Measurements from ENCODE around the gene RETSAT.
"Not testable (repeated sequence)": the region's sequence is repeated elsewhere in the genome, so short reads cannot be mapped to it uniquely, and the experiment has no call there.

RETSAT gene

DNA sequence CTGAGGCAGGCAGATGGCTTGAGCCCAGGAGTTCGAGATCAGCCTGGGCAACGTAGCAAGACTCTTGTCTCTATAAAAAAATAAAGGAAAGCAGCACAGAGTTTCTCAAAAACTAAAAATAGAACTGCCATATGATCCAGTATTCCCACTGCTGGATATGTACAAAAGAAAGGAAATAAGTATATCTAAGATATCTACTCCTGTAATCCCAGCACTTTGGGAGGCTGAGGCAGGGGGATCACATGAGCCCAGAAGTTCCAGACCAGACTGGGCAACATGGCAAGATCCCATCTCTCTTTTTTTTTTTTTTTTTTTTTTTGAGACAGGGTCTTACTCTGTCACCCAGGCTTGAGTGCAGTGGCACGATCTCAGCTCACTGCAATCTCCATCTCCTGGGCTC lies 24.6 kb downstream of the RETSAT start:
- DNase-seq: not testable (repeated sequence)

DNA sequence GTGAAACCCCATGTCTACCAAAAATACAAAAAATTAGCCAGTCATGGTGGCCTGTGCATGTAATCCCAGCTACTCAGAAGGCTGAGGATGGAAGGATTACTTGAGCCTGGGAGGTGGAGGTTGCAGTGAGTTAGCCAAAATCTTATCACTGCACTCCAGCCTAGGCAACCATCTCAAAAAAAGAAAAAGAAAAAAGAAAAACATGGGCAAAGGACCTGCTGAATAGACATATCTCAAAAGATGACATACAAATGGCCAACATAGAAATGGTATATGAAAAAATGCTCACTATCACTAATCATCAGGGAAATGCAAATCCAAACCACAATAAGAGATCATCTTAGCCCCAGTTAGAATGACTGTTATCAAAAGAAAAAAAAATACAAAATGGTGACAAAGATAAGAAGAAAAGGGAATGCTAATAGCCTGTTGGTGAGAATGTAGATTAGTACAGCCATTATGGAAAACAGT lies 25.1 kb downstream of the RETSAT start:
- DNase-seq: no peak

DNA sequence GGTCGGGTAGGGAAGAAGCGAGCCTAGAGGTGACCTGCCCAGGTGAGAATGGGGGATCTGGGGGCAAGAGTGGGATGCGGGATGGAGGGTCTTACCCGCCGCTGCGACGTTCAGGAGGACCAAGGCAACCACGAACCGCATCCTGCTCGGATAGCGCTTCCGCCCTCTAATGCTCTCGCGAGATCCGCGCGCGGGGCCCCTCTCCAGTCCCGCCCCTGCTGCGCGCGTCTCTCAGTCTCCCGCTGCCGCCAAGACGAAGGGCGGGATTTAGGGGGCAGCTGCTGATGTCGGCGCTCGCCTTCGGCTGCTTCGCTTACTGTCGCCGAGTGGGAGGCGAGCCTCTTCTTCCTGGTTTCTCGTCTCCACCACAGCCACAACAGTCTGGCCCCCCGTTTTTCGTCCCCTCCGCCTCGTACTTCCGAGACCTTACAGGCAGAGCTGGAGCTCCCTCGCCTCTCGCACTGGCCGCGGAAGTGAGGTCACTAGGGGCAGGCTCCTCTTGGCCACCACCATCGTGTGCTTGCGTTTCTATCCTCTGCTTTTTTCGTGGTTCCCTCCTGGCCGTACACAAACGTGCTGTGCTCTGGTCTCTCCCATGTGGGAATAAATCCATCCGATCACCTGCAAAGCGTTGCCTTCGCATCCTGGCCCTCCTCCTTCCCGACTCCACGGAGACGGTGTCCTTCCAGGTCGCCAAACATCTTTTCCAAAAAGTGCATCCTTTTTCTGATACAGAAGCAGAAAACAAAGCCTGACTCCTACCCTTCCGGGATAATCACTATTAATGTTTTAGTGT lies 26.3 kb downstream of the RETSAT start, which contains the start of gene TGOLN2:
TGOLN2 (minus strand) TSS at position 168 of the 796 bp plus-strand sequence; CDS start at position 141, 27 bp downstream.
- peak; percentile 95 for DNase-seq

DNA sequence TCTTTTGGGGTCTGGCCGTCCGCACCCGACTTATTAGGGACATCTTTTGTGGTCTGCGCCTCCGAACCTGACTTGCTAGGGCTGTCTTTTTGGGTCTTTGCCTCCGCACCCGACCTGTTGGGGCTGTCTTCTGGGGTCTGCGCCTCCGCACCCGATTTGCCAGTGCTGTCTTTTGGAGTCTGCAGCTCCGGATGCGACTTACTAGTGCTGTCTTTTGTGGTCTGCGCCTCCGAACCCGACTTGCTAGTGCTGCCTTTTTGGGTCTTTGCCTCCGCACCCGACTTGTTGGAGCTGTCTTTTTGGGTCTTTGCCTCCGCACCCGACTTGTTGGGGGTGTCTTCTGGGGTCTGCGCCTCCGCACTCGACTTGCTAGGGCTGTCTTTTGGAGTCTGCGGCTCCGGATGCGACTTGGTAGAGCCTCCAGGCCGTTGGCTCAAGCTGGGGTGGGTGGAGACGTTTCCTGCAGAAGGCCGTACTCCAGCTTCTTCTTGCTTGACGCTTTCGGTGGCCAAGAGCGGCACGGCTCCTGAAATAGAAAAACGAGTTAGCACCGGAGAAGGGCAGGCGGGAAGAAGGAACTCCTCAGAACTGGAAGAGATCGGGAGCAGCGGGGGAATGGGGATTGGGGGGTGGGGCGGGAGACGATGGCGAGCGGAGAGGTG lies 27.0 kb downstream of the RETSAT start:
- DNase-seq: peak; percentile 52

DNA sequence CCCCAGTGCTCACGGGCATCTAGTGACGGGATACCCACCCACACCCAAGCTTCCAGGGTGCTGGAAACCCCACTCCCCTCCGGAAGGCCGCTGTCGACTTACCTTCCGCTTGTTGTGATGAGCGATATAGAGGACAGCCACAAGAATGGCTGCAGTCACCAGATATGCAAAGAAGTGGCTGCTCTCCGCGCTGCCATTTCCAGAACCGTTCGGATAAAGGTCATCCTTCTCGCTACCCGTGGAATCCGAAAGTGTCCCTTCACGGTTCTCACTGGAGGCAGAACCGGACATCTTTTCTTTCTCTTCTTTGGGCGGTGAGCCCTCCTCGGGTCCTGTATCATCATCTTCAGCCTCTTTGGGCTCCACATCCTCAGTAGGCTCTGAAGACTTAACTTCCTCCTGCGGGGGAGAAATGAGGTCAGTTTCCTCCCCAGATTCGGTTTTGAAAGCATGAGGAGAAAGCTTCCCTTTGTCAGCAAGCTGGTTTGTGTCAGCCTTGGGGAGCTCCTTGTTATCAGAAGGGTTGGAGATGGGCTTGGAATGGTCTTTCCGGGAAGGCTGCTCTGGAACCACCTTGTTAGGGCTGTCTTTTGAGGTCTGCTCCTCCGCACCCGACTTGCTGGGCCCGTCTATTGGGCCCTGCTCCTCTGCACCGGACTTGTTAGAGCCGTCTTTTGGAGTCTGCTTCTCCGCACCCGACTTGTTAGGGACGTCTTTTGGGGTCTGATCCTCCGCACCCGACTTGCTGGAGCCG lies 27.7 kb downstream of the RETSAT start:
- DNase-seq: peak; percentile 26

DNA sequence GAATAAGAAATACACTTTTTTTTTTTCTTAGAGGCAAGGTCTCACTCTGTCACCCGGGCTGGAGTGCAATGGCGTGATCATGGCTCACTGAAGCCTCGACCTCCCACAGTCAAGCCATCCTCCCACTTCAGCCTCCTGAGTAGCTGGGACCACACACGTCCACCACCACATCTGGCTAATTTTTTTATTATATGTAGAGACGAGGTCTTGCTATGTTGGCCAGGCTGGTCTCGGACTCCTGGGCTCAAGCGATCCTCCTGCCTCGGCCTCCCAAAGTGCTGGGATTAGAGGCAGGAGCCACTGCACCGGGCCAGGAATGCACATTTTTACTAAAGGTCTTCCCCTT lies 28.9 kb downstream of the RETSAT start:
- no peak for DNase-seq

DNA sequence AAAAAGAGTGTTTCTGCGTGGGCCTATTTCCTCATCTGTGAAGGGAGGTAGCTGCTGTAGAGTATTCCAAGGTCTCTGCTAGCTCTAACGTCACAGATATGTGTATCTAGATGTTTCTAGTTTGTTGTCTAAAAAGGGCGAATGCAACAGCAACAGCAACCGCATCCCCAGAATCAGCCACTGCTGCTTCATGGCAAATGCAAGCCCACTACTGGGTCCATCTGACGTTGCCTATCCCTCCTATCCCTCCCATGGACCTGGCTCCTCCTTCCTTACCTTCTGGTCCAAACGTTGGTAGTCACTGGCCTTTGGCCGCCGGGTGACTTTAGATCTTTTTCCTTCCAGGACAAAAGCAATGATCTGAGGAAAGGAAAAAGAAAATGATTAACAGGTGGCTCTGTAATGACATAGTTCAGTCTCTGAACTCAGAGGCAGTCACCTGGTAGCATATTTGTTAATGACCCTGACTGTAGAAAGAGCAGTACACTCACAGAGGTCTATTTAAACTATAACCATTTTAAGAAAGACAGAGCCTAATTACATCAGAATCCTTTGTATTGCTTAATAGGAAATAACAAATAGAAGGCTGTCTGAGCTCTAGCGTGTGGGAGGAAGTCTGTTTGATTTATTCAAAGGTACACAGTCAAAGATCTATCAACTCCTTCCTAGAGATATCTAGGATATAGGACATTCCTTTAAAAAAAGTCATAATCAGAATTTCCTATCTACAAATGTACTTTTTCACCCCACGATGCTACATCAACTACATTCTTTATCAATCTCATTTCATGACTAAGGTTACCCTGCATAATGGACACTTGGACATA lies 29.5 kb downstream of the RETSAT start:
- DNase-seq: no peak

DNA sequence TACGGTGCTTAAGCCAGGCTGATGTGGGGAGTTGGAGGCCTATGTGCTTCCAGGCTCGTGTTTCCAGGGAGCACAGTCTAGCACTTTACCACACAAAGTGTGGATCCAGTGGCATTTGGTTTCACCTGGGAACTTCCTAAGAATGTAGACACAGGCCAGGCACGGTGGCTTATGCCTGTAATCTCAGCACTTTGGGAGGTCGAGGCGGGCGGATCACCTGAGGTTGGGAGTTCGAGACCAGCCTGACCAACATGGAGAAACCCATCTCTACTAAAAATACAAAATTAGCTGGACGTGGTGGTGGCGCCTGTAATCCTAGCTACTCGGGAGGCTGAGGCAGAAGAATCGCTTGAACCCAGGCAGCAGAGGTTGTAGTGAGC lies 30.4 kb downstream of the RETSAT start:
- not testable (repeated sequence) for DNase-seq

DNA sequence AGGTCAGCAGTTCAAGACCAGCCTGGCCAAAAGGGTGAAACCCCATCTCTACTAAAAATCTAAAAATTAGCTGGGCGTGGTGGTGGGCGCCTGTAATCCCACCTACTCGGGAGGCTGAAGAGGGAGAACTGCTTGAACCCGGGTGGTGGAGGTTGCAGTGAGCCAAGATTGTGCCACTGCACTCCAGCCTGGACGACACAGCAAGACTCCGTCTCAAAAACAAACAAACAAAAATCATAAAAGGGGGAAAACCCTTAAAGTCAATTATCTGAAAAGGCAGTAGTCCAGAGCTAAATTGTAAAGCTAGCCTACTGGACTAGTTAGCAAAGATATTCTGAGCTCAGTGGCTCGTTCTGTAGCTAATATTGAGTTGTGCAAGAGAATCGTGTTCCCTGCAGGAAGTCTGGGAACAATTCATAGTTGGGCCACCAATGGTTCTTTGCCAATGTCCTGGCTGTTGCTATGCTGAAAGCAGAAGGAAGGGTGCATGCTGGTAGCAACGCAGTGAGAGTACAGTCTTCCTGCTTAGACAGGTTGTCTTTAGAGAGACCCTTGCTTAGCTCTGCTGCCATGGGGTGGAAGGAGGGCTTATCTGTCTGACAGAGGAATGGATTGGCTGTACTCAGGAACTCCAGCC lies 30.9 kb downstream of the RETSAT start:
- DNase-seq: no peak

DNA sequence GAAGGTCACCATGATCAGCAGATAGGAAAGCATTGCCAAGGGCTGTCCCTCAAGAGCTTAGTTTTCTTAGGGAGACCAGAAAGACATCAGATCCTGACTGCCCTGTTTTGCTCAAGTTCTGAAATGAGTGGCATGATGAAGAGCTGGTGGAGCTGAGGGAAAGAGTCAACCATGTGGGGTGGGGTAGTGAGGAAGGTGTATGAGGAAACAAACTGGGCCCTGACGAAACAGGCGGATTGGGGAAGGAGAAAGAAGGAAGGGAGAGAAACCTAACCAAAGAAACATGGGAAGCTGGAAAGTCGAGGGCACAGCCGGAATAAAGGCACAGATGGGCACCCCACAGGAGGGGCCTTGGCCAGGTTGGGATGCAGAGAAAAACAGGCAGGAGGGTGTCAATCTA lies 34.5 kb downstream of the RETSAT start:
- no peak for DNase-seq

DNA sequence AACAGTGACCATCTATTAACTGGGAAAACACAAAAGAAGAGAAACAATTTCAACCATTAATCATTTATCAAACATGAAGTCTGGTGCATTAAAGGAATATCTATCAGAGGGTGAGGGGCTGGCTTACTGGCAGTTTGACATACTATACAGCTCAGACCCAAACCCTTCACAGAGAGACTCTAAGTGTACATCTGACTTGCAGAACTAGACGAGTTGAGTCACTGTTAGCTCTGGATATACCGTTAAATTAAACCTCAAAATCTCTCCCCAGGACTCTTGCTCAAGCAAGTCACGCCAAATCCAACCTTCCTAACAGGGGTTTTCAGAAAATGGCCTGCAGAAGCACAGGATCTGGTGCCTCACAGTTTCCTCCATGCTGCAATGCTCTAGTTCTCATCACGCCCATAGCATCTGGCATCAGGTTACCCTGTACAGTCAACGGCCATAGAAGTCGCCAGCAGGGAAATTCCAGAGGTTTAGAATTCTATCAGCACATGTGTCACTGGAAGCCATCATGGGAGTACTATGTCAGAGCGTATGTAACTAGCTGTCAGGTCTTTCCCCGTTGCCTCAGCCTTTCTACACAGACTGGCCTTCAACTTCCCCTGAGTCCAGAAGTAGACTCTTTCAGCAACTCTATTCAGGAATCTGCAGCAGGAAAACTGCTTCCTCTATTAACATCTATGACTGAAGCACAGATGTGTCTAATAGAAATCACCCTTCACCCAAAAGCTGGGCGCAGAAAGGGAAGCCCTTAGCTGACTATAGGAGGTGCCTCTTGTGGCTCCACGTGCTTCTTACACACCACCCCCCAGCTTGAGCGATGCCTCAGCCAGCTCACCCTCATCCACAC lies 35.9 kb downstream of the RETSAT start:
- DNase-seq: peak; percentile 51

DNA sequence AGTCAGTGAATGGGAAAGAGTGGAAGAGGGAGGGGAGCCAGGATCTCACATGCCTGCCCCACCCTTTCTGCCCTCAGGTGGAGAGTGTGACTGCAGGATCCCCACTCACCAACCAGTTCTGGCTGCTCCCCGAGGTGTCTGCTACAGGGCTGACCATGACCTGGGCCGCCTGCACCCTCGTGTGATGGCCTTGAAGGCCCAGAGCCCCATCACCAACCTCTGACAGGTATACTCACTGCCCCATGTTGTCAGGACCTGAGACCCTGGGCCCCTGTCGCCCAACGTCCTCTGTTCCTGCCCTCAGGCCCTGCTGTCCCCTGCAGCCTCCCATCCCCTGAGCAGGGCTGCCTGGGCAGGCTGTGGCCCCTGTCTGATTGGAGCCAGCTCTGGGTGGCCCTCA lies 38.4 kb downstream of the RETSAT start:
- not testable (repeated sequence) for DNase-seq

DNA sequence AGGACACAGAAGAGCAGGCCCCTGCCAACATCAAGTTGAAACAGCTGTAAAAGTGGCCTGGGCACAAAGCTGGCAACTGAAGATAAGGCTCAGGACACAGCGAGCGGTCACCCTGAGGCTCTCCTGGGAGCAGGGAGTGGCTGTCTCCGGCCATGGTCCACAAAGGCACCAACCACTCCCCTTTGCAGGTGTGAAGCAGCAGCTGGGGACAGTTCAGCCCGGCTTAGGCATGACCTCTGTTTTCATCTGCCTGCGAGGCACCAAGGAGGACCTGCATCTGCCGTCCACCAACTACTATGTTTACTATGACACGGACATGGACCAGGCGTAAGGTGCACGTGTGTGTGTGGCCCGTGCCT lies 39.5 kb downstream of the RETSAT start:
- no peak for DNase-seq

DNA sequence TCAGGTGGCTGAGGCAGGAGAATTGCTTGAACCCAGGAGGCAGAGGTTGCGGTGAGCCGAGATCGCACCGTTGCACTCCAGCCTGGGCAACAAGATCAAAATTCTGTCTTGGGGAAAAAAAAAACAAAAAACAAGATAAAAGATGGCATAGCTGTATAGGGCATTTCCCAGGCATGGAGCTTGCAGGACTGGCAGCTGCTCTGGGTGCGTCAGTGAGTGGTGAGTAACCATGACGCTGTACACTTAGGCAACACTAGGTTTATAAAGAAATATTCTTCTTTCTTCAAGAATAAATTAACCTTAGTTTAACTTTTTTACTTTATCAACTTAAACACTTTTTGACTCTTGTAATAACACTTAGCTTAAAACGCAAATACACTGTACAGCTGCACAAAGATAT lies 41.9 kb downstream of the RETSAT start:
- no peak for DNase-seq

DNA sequence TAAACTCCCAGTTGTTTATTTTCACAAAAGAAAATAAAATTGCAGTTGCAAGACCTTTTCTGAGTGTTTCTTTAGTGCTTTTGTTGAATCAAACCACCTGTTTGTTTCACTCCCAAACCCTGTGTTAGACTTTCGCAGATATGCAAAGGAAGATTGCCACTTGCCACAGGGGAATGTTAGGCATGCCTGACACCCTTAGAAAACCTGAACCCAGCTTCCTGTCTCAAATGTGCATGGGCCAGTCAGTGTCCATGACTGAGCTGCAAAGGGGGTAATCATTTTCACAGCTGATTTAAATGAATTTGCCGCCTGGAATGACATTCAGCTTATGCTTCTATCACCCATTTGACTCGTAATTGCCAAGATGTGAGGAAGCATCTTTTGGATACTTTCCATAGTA lies 44.0 kb downstream of the RETSAT start:
- no peak for DNase-seq

DNA sequence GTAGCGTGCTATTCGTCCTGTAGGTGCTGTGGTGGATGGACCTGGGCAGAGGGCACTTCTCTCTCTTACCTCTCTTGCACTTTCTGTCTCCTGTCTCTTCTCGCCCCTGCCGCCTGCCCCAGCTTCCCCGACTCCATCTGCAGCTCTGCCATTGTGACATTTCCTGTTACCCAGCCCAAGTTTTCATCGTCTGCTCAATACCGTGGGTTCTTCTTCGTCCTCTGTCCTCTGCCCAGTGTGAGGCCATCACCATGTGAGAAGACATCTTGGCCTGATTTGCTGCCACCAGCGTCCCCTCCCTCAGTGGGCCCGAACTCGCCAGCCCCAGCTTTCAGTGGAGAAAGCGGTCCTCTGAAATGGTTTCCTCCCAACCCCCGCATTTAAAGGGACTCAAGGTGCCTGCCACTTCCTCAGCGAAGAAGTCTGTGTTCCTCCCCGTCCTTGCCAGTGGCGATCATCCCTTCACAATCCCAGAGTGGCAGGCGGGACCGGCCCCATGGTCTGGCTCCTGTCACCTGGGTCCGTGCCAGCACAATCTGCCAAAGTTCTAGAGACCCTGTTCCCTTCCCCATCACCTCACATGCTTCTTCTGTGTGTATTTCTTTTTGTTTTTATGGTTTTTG lies 44.5 kb downstream of the RETSAT start:
- DNase-seq: no peak

DNA sequence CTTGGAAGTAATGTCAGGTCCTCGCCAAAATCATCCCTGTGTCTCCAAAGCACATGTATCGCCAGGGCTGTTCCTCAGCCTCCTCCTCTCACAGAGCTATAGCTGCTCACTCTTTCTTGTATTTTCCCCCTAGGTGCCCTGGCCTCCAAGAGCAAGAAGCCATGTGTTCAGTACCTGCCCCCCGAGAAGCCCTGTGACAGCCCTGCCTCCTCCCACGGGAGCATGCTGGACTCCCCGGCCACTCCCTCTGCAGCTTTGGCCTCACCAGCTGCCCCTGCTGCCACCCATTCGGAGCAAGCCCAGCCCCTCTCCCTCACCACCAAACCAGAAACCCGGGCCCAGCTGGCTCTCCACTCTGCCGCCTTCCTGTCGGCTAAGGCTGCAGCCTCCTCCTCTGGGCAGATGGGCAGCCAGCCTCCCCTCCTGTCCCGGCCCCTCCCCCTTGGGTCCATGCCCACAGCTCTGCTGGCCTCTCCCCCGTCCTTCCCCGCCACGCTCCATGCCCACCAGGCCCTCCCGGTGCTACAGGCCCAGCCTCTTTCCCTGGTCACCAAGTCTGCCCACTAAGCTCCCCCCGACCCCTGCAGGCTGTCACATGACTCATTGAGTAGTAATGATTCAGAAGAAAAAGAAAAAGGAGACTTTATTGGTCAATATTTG lies 45.3 kb downstream of the RETSAT start:
- no peak for DNase-seq

DNA sequence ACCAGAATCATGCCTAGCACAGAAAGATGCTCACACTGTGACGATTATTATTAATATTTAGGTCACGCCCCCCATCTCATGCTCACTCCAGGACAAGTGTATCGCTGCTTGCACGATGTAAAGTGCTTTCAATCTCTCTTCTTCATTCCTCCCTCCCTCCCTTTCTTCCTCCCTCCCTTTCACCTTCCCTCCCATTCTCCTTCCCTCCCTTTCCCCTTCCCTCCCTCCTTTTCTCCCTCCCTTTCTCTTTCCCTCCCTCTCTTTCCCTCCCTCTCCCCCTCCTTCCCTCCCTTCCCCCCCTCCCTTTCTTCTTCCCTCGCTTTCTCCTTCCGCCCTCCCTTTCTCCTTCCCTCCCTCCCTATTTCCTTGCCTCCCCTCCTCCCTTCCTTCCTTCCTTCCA lies 46.1 kb downstream of the RETSAT start:
- no peak for DNase-seq

DNA sequence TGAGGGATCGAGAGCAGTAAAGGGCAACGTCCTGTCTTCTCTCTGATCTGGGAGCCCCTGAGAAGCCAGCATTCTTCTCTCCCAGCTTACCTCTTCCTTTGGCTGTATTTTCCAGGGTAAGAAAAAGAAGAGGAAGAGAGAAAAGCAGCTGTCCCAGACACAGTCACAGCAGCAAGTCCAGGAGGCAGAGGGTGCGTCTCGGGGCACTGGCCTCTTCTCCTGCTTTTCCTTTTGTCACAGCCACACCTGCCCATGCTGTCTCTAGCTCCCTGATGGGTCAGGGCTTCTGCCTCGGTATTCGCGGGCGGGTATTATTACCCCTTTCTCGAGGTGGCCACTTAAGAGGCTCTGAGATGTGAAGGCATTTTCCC lies 46.8 kb downstream of the RETSAT start:
- DNase-seq: no peak

DNA sequence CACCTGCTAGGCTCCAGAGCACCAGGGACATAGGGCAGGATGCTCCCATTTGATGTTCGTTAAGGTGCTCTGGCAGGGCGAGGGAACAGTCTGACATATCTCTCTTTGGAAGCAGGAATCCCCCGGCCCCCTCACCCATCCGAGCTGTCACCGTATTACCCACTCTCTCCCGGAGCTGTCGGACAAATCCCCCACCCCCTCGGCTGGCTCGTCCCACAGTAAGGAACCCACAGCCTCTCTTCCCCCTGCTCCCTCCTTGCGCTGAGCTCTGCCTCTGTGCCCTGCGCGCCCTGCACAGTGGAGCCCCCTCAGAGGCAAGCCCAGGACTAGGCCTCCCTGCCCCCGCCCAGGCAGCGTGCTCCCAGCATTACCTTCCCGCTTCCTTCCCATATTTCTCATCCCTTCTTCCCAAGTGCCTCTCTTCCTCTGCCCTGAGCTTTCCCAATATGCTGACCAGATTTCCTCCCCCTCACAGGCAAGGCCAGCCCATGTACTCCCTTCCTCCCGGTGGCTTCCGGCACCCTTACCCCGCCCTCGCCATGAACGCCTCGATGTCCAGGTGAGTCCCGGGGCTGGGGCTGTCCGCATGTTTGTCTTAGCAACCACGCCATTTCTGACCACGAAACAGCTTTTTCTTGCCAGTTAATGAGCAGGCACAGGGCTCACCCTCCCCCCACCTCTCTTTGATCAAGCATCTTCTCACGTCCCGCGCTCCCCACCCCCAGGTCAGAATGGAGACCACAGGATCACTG lies 50.4 kb downstream of the RETSAT start:
- DNase-seq: no peak

Data from activated naive CD4-positive, alpha-beta T cell treated with anti-CD3 and anti-CD28 coated beads, Interleukin-2, amount 50 U/mL, for 16 hours (primary cell).